A549 (cell line): ENCODE results near the gene TTI1.

Source experiments
- CTCF ChIP-seq: fragments of >200 bp; sonication (Bioruptor Twin); formaldehyde crosslinking; IDR thresholded peaks from 3 replicates; pipeline ENCODE4 v1.5.1; 2016
- EP300 ChIP-seq, 2 experiments: fragments of >200 bp; sonication (Bioruptor Twin); formaldehyde crosslinking; IDR thresholded peaks; 2 replicates in 1 of 2; 3 replicates in 1 of 2; pipeline ENCODE4 v1.6.1; 2016 to 2017
- HDAC2 ChIP-seq: fragments of 200-600 bp; sonication (generic); IDR thresholded peaks from 2 replicates; pipeline ENCODE4 v1.6.1; 2016
- POLR2A ChIP-seq: IDR thresholded peaks from 2 replicates; pipeline ENCODE4 v1.6.1; 2012; ENCODE audit warnings: mild to moderate bottlenecking, low read length
- TP53 ChIP-seq: fragments of 250-450 bp; sonication (Bioruptor Pico); IDR thresholded peaks from 2 replicates; pipeline ENCODE4 v1.5.0; 2021; ENCODE audit warnings: mild to moderate bottlenecking, moderate library complexity

- no peak for TF ChIP-seq CTCF
- no peak for TF ChIP-seq TP53 (CRISPR knock-in tag)
- TF ChIP-seq POLR2A, result no peak
- no peak for TF ChIP-seq HDAC2
- peak; percentile 46 to 69; a peak in 4 of 5 replicates for TF ChIP-seq EP300 (IDR thresholded peaks at IDR 0.05)
These were observed 26.6 kb upstream of the TTI1 start for GRCh38 chr20:38059832-38060231.
